HG03442 (cell line): ENCODE results near the gene PRXL2C.

Source experiments
- ATAC-seq: cut with Tn5 transposase; IDR thresholded peaks from one replicate; pipeline ENCODE4 v1.9.1; 2021; ENCODE audit warnings: mild to moderate bottlenecking, moderate library complexity; ENCODE audit not compliant: unreplicated experiment

The PRXL2C gene

DNA sequence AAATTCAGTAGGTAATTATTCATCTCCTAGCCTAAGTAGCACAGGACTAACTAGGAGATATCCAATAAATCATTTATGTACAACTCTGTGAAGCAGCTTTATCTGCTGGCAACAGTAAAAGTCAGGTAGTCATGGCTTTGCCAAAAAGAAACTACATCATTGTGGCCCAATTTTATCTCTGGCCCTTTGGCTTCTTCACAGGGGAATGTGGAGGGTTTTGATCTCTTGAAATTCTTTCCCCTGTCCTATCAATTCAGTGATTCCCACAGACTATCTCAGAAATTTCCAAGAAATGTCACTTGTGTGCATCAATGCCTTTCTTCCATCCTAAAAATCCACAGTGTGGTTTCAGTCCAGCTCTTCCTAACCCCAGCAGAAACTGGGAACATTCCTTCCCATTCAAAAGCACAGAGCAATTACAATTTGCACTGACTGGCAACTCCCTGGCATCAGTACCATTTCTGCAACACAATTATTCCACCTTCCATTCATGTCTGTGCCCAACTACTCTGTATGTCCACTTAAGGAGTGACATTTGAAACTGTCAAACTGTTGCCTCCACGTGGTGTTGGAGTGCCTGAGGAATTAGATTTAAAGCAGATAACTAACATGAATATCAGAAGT, 42.0 kb downstream of the PRXL2C start:
- ATAC-seq = no peak

DNA sequence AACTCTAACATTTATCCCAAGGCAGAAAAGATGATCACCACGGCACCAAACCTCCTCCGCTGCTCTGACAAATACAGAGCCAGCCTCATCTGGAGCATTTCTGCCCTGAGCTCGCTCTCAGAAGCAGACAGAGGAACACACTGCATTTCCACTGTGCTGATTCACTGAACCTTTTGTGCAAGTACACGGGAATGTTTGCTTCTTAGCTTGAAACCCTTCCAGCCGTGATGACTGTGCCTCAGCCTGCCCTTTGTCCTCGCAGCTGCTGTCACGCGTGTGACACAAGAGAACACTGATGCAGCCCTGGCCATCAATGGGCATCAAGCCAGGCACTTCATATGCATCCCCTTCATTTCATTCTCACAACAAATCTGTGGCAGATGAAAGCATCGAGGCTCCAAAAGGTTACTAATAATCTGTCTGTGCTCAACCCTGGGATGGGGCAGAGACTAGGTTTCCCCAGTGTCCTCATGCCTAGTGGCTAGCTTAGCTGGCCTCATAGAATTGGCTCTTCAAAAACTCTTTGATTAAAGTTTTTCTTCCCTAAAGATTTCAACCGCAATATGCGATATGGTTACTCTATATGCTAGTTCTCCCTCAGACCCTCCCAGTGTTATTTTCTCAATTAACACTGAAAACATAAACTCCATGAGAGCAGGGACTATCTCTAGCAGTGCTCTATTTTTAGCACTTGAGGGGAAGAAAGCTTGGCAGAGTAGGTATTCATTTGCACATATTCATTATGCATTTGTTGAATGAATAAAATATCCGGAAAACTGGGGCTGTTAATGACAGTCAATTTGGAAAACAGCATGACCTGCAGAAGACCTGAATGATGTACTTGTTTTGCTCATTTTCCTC, 42.8 kb downstream of the PRXL2C start:
- no peak for ATAC-seq

DNA sequence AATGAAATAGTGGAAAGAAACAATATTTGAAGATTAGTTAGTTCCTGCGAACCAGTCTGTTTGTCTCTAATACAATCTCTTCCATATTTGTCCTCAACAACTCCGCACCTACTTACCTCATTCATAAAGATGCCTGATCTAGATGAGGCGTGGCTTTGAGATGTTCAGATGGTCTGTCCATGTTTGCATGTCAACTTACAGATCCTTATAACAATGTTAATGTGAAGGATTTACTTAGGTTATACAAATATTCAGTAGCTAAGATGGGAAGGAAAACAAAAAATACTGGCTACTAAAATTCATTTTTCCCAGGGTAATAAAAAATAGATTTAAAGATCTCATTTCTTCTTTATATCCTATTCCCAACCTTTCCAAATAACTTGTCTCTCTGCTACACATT, 43.8 kb downstream of the PRXL2C start:
- no peak for ATAC-seq

DNA sequence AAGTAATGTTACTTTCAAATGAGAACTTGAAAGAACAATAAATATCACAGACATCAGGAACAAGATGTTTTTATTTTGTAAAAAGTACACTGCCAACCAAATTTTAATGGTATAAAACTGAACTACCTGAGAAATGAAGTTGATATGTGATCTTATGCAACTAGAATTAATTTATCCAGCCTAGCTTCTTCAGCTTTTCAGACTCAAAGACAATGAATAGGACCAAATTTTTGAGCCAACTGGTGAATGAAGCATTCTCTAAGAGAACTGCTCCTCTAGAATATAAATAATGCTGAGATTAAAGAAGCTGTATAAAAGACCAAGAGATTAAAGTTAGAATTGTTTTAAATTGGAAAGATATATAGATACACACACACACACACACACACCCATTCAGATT, 45.4 kb downstream of the PRXL2C start:
- ATAC-seq = no peak

DNA sequence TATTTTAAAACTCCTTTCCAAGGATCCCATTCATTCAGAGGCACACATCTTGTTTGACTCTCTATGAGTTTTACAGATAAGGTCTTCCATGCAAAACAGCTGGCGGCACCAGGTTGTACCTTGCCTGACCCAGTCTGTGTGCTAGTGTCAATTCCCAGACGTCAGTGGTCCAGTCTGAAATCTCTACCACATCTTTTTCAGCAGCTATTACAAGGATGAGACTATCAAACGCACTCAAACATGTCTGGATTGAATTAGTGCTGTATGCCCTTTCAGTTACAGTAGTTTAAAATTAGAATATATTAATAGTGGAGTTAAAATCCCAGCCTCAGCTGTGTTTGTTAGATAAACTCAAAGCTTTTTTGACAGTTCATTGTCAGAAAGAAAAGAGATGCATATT, 47.1 kb downstream of the PRXL2C start:
- ATAC-seq = no peak

DNA sequence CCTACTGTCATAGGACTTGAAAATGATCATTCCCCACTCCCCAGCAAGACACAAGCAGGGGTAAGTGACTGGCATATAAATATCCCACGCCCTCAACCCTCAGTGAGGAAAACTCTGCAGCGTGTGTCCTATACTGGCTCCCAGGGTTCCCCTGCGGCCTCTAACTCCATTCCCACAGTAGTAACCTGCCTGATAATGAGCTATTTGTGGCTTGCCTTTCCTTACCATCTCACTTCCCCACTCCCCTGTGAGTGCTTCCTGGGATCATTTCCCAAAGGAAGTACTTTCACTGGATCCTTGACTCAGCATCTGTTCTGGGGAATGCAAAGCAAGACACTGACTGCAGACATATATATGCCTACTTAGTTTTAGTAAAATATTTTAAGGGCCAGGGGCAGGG, 49.8 kb downstream of the PRXL2C start:
- no peak for ATAC-seq

DNA sequence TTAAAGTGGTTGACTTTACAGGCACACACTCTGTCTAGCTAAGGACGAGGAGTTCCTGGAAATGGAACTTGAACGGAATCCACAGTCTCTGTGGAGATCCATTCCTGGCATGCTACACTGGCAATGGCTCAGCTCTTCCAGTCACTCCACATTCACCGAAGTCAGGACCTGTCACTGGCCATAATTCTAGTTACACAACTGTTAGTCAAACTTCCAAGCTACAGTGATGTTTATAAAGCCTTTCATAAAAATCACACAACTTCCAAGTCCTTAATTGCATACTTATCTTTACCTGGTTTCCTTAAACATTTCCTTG, 51.2 kb downstream of the PRXL2C start:
- ATAC-seq = no peak

DNA sequence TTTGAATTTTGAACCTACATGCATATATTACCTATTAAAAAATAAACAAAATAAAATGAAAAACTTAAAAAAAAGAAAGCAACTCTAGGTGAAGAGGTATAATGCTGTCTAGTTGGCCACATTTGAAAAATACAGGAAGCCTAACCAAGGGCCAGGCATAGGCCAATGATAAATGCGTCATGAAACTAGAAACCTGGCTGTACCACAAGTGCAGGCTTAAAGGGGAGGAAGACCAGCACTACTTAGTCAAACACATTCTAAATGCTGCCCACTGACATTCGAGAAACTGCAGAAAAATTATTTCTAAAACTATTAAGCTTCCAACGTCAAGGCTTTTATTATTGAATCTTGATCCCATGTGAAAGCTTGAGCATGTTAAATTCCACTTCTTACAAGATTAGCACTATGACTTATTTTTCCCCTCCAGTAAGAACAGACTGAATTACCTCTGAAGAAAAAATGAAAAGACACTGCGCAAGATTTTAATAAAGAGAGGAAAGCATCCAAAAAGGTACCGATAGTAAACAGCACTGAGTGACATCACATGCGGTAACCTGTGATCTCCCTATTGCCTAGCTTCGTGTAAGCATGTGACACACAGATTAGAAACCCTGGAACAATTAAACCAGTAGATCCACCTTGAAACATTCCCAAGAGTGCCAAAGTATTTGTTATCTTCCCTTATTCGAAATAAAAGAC, 51.7 kb downstream of the PRXL2C start:
- no peak for ATAC-seq

DNA sequence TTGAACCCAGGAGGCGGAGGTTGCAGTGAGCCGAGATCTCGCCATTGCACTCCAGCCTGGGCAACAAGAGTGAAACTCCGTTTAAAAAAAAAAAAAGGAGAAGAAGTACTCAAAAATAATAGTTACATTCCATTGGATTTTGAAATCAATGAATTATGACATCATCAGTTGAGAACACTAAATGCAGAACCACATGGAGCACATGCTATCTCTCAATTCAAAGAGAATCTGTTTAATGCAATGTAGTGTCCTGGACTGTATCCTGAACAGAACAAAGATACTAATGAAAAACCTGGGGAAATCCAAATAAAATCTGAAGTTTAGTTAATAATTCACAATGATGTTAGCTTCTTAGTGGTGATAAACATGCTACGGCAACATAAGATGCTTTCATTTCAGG, 55.8 kb downstream of the PRXL2C start:
- ATAC-seq = no peak

DNA sequence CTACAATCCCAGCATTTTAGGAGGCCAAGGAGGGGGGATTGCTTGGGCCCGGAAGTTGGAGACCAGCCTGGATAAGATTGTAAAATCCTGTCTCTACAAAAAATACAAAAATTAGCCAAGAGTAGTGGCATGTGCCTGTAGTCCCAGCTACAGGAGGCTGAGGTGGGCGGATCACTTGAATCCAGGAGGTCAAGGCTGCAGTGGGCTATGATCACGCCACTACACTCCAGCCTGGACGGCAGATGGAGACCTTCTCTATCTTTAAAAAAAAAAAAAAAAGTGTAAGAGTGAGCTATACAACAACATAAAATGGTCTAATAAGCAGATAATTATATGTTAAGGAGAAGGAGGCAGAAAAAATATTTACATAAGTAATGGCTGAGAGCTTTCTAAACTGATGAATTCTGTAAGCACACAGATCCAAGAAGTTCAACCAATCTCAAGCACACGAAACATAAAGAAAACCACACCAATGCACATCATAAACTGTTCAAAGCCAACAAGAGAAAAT, 58.5 kb downstream of the PRXL2C start:
- no peak for ATAC-seq
